C4-2B (cell line): ENCODE results near the gene SLC25A24.

ENCODE experiments used
- CTCF ChIP-seq: fragments of 450-650 bp; conservative IDR thresholded peaks from 2 replicates; pipeline ENCODE4 v1.5.1; 2017; ENCODE audit warnings: mild to moderate bottlenecking
- ZFX ChIP-seq: fragments of 450-650 bp; IDR thresholded peaks from 2 replicates; pipeline ENCODE4 v1.6.1; 2017

GRCh38 chr1:108154314-108154713 lies 45.8 kb downstream of the SLC25A24 start:
- TF ChIP-seq CTCF (no peak), ZFX (no peak)
